Panc1 (cell line): ENCODE results near the gene PCNX2. TPM values are rescaled to one million over a fixed set of nuclear protein-coding genes. Genes with fewer than 3 reads are reported as not detected.

ENCODE experiments used
- ATAC-seq: fragments of 200-7000 bp; cut with Tn5 transposase; 2 replicates; pipeline ENCODE4 v1.9.1; 2020; ENCODE audit warnings: mild to moderate bottlenecking, moderate library complexity
- BruUV-seq: library from RNA; stranded (reverse); fragments of 400-500 nt; replicated peaks from 2 replicates; lab custom pipeline; 2021; lab: Mats Ljungman, UMichigan
- CTCF ChIA-PET: fragments of 300-600 bp; sonication (Branson Sonifier 250); formaldehyde crosslinking; loops from one replicate; lab custom pipeline; 2022; ENCODE audit warnings: antibody characterized with exemption; lab: Charles Lee
- POLR2A ChIA-PET: fragments of 300-600 bp; sonication (Branson Sonifier 250); formaldehyde crosslinking; loops from one replicate; lab custom pipeline; 2022; ENCODE audit warnings: antibody characterized with exemption; lab: Charles Lee
- DNase-seq: peaks from one replicate; pipeline ENCODE4 v3.0.0-alpha.2; 2010; ENCODE audit warnings: low read depth, low spot score
- H3K27ac ChIP-seq: 2 replicates; pipeline ENCODE4 v1.5.1; 2011; ENCODE audit warnings: mild to moderate bottlenecking, low read length, inconsistent platforms
- H3K27me3 ChIP-seq: fragments of 200-500 bp; sonication (Bioruptor generic); 2 replicates; pipeline ENCODE4 v1.6.0; 2014; ENCODE audit warnings: low read length, inconsistent platforms; ENCODE audit not compliant: control insufficient read depth, insufficient read depth
- H3K36me3 ChIP-seq: fragments of 200-500 bp; sonication (Bioruptor generic); 2 replicates; pipeline ENCODE4 v1.5.1; 2014; ENCODE audit warnings: inconsistent platforms, mild to moderate bottlenecking, low read length, moderate library complexity; ENCODE audit not compliant: control insufficient read depth, insufficient read depth
- H3K4me1 ChIP-seq: 2 replicates; pipeline ENCODE4 v1.5.1; 2011; ENCODE audit warnings: inconsistent platforms, mild to moderate bottlenecking, low read length, moderate library complexity; ENCODE audit not compliant: control insufficient read depth, insufficient read depth
- H3K4me3 ChIP-seq, 2 experiments: 2 replicates each; pipeline ENCODE4 v1.5.1; 2011 to 2012; ENCODE audit warnings: low read depth in 2 of 2, low read length in 2 of 2, mild to moderate bottlenecking in 2 of 2, inconsistent platforms in 1 of 2, moderate library complexity in 1 of 2
- H3K9me3 ChIP-seq: fragments of 200-500 bp; sonication (Bioruptor generic); 2 replicates; pipeline ENCODE4 v1.5.1; 2014; ENCODE audit warnings: low read depth, mild to moderate bottlenecking, inconsistent platforms, low read length, moderate library complexity; ENCODE audit not compliant: control insufficient read depth, insufficient read depth
- CTCF ChIP-seq: fragments of 450-650 bp; IDR thresholded peaks from 2 replicates; pipeline ENCODE4 v1.5.1; 2017; ENCODE audit warnings: mild to moderate bottlenecking
- POLR2AphosphoS5 ChIP-seq: IDR thresholded peaks from 2 replicates; pipeline ENCODE4 v1.6.1; 2012; ENCODE audit warnings: mild to moderate bottlenecking, low read depth, low read length, moderate library complexity
- SIN3A ChIP-seq: IDR thresholded peaks from 2 replicates; pipeline ENCODE4 v1.6.1; 2012; ENCODE audit warnings: low read depth, mild to moderate bottlenecking, low read length, moderate library complexity, borderline replicate concordance; ENCODE audit not compliant: insufficient read depth
- TCF7L2 ChIP-seq: IDR thresholded peaks from 2 replicates; pipeline ENCODE4 v1.6.1; 2011; ENCODE audit warnings: mild to moderate bottlenecking, low read depth, low read length, inconsistent platforms
- in situ Hi-C: cut with HindIII; loops from 2 replicates; pipeline ENCODE4 v1.10.0; 2016; ENCODE audit warnings: low sequenced_read_pairs, low pct_unique_long_range_greater_than_20kb
- intact Hi-C: fragments of 100-400 bp; cut with micrococcal nuclease; formaldehyde crosslinking; loops from one replicate; pipeline ENCODE4 v1.10.0; 2022; ENCODE audit not compliant: unreplicated experiment
- total RNA-seq: library from RNA; stranded (reverse); gene quantifications from one replicate; pipeline ENCODE4 v1.2.1, GENCODE V29; 2021; ENCODE audit not compliant: unreplicated experiment
- TF ChIP-seq, protein P1 (sequence below), 2 experiments: IDR thresholded peaks; 2 replicates each; pipeline ENCODE4 v1.6.1; 2011 to 2012; ENCODE audit warnings: low read depth in 2 of 2, control low read depth in 1 of 2, low read length in 1 of 2, mild to moderate bottlenecking in 1 of 2, moderate library complexity in 1 of 2; ENCODE audit not compliant: insufficient read depth in 1 of 2

Gene PCNX2
- total RNA-seq, 1 experiment from 2014 or later, result 2.6 TPM

DNA sequence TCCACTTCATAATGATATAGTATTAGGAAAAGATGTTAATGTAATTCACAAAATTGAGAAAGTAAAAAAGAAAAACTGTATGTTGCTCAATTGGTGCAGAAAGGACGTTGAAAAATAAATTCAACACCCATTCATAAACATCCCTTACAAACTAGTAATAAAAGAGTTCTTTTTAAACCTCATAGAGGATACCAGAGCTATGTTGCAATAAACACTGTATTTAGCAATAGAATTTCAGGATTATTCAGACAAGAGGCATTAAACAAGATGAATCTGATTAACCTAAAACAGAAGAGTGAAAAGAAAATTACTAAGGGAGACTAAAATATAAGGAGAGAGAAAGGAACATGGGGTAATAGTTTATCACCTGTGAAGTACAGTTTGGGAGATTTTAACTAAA, 190.3 kb downstream of the PCNX2 start:
- DNase-seq (no peak), ATAC-seq (no peak)
- in situ Hi-C loops (no loop called here), intact Hi-C loops (no loop called here)
- CTCF ChIA-PET, result no interaction called here
- Histone ChIP-seq H3K36me3 (no peaks in the 10 kb centered on the region), H3K27me3 (no peaks in the 10 kb centered on the region), H3K4me1 (no peaks in the 10 kb centered on the region), H3K27ac (no peak overlapping the region), H3K4me3 (no peak overlapping the region), H3K9me3 (no peaks in the 10 kb centered on the region)
- TF ChIP-seq SIN3A (no peak), POLR2AphosphoS5 (no peak), CTCF (no peak), TCF7L2 (no peak)
- TF ChIP-seq, protein P1, sequence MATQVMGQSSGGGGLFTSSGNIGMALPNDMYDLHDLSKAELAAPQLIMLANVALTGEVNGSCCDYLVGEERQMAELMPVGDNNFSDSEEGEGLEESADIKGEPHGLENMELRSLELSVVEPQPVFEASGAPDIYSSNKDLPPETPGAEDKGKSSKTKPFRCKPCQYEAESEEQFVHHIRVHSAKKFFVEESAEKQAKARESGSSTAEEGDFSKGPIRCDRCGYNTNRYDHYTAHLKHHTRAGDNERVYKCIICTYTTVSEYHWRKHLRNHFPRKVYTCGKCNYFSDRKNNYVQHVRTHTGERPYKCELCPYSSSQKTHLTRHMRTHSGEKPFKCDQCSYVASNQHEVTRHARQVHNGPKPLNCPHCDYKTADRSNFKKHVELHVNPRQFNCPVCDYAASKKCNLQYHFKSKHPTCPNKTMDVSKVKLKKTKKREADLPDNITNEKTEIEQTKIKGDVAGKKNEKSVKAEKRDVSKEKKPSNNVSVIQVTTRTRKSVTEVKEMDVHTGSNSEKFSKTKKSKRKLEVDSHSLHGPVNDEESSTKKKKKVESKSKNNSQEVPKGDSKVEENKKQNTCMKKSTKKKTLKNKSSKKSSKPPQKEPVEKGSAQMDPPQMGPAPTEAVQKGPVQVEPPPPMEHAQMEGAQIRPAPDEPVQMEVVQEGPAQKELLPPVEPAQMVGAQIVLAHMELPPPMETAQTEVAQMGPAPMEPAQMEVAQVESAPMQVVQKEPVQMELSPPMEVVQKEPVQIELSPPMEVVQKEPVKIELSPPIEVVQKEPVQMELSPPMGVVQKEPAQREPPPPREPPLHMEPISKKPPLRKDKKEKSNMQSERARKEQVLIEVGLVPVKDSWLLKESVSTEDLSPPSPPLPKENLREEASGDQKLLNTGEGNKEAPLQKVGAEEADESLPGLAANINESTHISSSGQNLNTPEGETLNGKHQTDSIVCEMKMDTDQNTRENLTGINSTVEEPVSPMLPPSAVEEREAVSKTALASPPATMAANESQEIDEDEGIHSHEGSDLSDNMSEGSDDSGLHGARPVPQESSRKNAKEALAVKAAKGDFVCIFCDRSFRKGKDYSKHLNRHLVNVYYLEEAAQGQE (IDR thresholded peaks at IDR 0.05; ENCODE audit: insufficient read depth in 1 of 2, low read depth in 2 of 2, low read length in 1 of 2), result no peak
- POLR2A ChIA-PET, result no interaction called here
- BruUV-seq, result no TSS peak

- no peak for DNase-seq
- H3K4me3 ChIP-seq, result no peak overlapping the region
- ATAC-seq, result no peak
- H3K36me3 ChIP-seq, result no peaks in the 10 kb centered on the region
- TF ChIP-seq POLR2AphosphoS5 (no peak), CTCF (no peak), TCF7L2 (no peak), SIN3A (no peak)
- TF ChIP-seq, protein P1 (IDR thresholded peaks at IDR 0.05; ENCODE audit: insufficient read depth in 1 of 2, low read depth in 2 of 2, low read length in 1 of 2), result no peak
- ChIA-PET CTCF (no interaction called here), POLR2A (no interaction called here)
- BruUV-seq, result no TSS peak
- H3K27ac ChIP-seq, result no peak overlapping the region
- intact Hi-C loops, result no loop called here
- no peaks in the 10 kb centered on the region for H3K27me3 ChIP-seq
- H3K9me3 ChIP-seq, result no peaks in the 10 kb centered on the region
- H3K4me1 ChIP-seq, result no peaks in the 10 kb centered on the region
- in situ Hi-C loops, result no loop called here
These were observed 193.2 kb downstream of the PCNX2 start for GRCh38 chr1:233102341-233102740.
